HG02852 (cell line): ENCODE measurements around the gene GMNN.
"Not testable (repeated sequence)": the region's sequence is repeated elsewhere in the genome, so short reads cannot be mapped to it uniquely, and the experiment has no call there.

Experiments used
- ATAC-seq: cut with Tn5 transposase; IDR thresholded peaks from one replicate; pipeline ENCODE4 v1.9.1; 2021; ENCODE audit warnings: mild to moderate bottlenecking, moderate library complexity; ENCODE audit not compliant: unreplicated experiment

The GMNN gene

GRCh38 chr6:24761193-24761835, 13.4 kb upstream of the GMNN start:
- ATAC-seq, result no peak

GRCh38 chr6:24761851-24762250, 12.9 kb upstream of the GMNN start:
- ATAC-seq, result no peak

- ATAC-seq, result no peak
Measured at GRCh38 chr6:24763578-24763977, 11.2 kb upstream of the GMNN start.

- ATAC-seq, result not testable (repeated sequence)
Measured at GRCh38 chr6:24764833-24765828, 9.6 kb upstream of the GMNN start.

GRCh38 chr6:24765968-24766367, 8.8 kb upstream of the GMNN start:
- not testable (repeated sequence) for ATAC-seq

- no peak for ATAC-seq
Measured at GRCh38 chr6:24766680-24767462, 7.9 kb upstream of the GMNN start.

GRCh38 chr6:24768361-24768760, 6.4 kb upstream of the GMNN start:
- ATAC-seq, result no peak

- ATAC-seq, result peak; percentile 9
Measured at GRCh38 chr6:24775520-24776058, 852 bp downstream of the GMNN start.

- no peak for ATAC-seq
Measured at GRCh38 chr6:24777227-24777626, 2.5 kb downstream of the GMNN start.

- ATAC-seq, result no peak
Measured at GRCh38 chr6:24778121-24778520, 3.4 kb downstream of the GMNN start.

- no peak for ATAC-seq
Measured at GRCh38 chr6:24778878-24779277, 4.1 kb downstream of the GMNN start.

- no peak for ATAC-seq
Measured at GRCh38 chr6:24779416-24780016, 4.8 kb downstream of the GMNN start.

- ATAC-seq, result no peak
Measured at GRCh38 chr6:24780206-24780605, 5.5 kb downstream of the GMNN start.

GRCh38 chr6:24788031-24788665, 13.4 kb downstream of the GMNN start:
- ATAC-seq, result no peak

- ATAC-seq, result no peak
Measured at GRCh38 chr6:24795106-24795505, 20.4 kb downstream of the GMNN start.

- no peak for ATAC-seq
Measured at GRCh38 chr6:24796616-24797290, 22.0 kb downstream of the GMNN start.

GRCh38 chr6:24797596-24798216, 23.0 kb downstream of the GMNN start:
- ATAC-seq, result no peak

- ATAC-seq, result no peak
Measured at GRCh38 chr6:24798740-24799540, 24.2 kb downstream of the GMNN start, which contains the start of gene ARMH2. Gene ARMH2, minus strand, starts transcription at chr6:24798917. Its CDS starts 60 bp downstream, at chr6:24798857.
